ENCODE data around the gene C17orf100. TPM values are rescaled to one million over a fixed set of nuclear protein-coding genes. Genes with fewer than 3 reads are reported as not detected.
A peak's percentile ranks its signal among the peaks of the same experiment; 100 is the strongest.

The C17orf100 gene
- total and polyA plus RNA-seq, 7 donors, result 0.34 to 1.4 (median 0.67) TPM

GRCh38 chr17:6636616-6637457 is 14.7 kb upstream of the C17orf100 start:
- Histone ChIP-seq H3K4me3 (no peak overlapping the region), H3K9me3 (no peaks in the 10 kb centered on the region), H3K4me1 (peaks cover 11% of the 10 kb centered on the region), H3K36me3 (ENCODE audit: insufficient read depth in 1 of 2, low read depth in 1 of 2) (peaks cover 0 to 29% of the 10 kb centered on the region in 2 donors), H3K27ac (no peak overlapping the region), H3K27me3 (ENCODE audit: insufficient read depth in 3 of 3, low read length in 2 of 3) (no peaks in the 10 kb centered on the region)
- no peak for DNase-seq
- intact Hi-C loops (cut with DNase I), result no loop called here
- WGBS, 3 donors, result 89 to 91% (median 89%) methylated on average over 17 of the region's 17 CpGs
- TF ChIP-seq, protein P1, sequence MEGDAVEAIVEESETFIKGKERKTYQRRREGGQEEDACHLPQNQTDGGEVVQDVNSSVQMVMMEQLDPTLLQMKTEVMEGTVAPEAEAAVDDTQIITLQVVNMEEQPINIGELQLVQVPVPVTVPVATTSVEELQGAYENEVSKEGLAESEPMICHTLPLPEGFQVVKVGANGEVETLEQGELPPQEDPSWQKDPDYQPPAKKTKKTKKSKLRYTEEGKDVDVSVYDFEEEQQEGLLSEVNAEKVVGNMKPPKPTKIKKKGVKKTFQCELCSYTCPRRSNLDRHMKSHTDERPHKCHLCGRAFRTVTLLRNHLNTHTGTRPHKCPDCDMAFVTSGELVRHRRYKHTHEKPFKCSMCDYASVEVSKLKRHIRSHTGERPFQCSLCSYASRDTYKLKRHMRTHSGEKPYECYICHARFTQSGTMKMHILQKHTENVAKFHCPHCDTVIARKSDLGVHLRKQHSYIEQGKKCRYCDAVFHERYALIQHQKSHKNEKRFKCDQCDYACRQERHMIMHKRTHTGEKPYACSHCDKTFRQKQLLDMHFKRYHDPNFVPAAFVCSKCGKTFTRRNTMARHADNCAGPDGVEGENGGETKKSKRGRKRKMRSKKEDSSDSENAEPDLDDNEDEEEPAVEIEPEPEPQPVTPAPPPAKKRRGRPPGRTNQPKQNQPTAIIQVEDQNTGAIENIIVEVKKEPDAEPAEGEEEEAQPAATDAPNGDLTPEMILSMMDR (IDR thresholded peaks at IDR 0.05), result no peak
- ATAC-seq, result no peak

- no peak for DNase-seq
- Histone ChIP-seq H3K4me1 (peaks cover 13% of the 10 kb centered on the region), H3K27me3 (ENCODE audit: insufficient read depth in 3 of 3, low read length in 2 of 3) (no peaks in the 10 kb centered on the region), H3K36me3 (ENCODE audit: insufficient read depth in 1 of 2, low read depth in 1 of 2) (peaks cover 0 to 24% of the 10 kb centered on the region in 2 donors), H3K4me3 (no peak overlapping the region), H3K9me3 (no peaks in the 10 kb centered on the region), H3K27ac (no peak overlapping the region)
- intact Hi-C loops (cut with DNase I), result no loop called here
- 89 to 97% (median 90%) methylated on average over 4 to 6 of the region's 6 CpGs for WGBS, 3 donors
- TF ChIP-seq, protein P1 (IDR thresholded peaks at IDR 0.05), result no peak
- ATAC-seq, result no peak
Observed at GRCh38 chr17:6637458-6637840, 14.1 kb upstream of the C17orf100 start.

GRCh38 chr17:6638046-6638908 is 13.3 kb upstream of the C17orf100 start:
- TF ChIP-seq, protein P1 (IDR thresholded peaks at IDR 0.05), result no peak

DNA sequence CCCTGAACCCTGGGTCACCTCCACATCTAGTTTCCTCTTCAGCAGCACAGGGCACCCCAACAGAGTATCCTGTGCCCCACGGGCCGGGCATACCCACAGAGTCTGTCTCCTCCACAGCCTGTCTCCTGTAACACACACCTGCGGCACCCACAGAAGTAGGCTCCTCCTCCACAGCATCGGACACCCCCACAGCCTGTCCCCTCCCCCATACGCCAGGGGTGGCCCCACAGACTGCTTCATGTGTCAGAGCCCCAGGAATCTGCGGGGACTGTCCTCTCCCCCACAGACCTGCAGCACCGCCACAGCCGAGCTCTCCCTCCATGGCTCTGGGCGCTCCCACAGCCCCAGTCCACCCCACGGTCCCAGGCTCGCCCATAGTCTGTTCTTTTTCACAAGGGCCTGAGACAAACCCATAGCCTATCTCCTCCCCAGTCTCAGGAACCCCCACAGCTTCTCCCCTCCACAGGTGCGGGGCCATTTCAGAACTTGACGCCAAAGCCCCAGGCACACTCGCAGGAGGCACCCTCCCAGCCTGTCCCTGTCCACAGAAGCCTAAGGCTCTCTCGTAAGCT is 12.5 kb upstream of the C17orf100 start:
- WGBS, 3 donors, result 49 to 63% (median 53%) methylated on average over 14 to 15 of the region's 15 CpGs
- no peak overlapping the region for H3K27ac ChIP-seq
- no peak for DNase-seq
- ATAC-seq, result no peak
- H3K9me3 ChIP-seq, result no peaks in the 10 kb centered on the region
- no peaks in the 10 kb centered on the region for H3K27me3 ChIP-seq (ENCODE audit: insufficient read depth in 3 of 3, low read length in 2 of 3)
- intact Hi-C loops (cut with DNase I), result no loop called here
- peak overlapping the region; percentile 80 for H3K4me3 ChIP-seq
- H3K36me3 ChIP-seq (ENCODE audit: insufficient read depth in 1 of 2, low read depth in 1 of 2), result peaks cover 5 to 24% of the 10 kb centered on the region in 2 donors
- peaks cover 13% of the 10 kb centered on the region for H3K4me1 ChIP-seq
- TF ChIP-seq, protein P1 (IDR thresholded peaks at IDR 0.05), result no peak

More at GRCh38 chr17:6638046-6638908, 13.3 kb upstream of the C17orf100 start:
- ATAC-seq, result no peak
- DNase-seq, result no peak
- WGBS, 3 donors, result 80 to 81% (median 80%) methylated on average over 23 to 24 of the region's 24 CpGs
- H3K4me3 ChIP-seq, result no peak overlapping the region
- peaks cover 0 to 24% of the 10 kb centered on the region in 2 donors for H3K36me3 ChIP-seq (ENCODE audit: insufficient read depth in 1 of 2, low read depth in 1 of 2)
- H3K4me1 ChIP-seq, result peaks cover 13% of the 10 kb centered on the region
- H3K27me3 ChIP-seq (ENCODE audit: insufficient read depth in 3 of 3, low read length in 2 of 3), result no peaks in the 10 kb centered on the region
- no peak overlapping the region for H3K27ac ChIP-seq
- intact Hi-C loops (cut with DNase I), result no loop called here
- no peaks in the 10 kb centered on the region for H3K9me3 ChIP-seq
